K562 (cell line): ENCODE measurements around the gene MPZL1. TPM values are rescaled to one million over a fixed set of nuclear protein-coding genes. Genes with fewer than 3 reads are reported as not detected.

Source experiments
- CBFA2T2 ChIP-seq: fragments of 450-650 bp; conservative IDR thresholded peaks from 2 replicates; pipeline ENCODE4 v1.6.1; 2017; ENCODE audit warnings: mild to moderate bottlenecking
- CBX8 ChIP-seq: fragments of 200-600 bp; sonication (generic); IDR thresholded peaks from 2 replicates; pipeline ENCODE4 v1.6.1; 2012; ENCODE audit warnings: borderline replicate concordance, mixed run types, low read depth, mild to moderate bottlenecking, moderate library complexity, mixed read lengths, low read length, control low read depth, inconsistent platforms; ENCODE audit not compliant: poor library complexity, severe bottlenecking; ENCODE audit errors: extremely low read depth
- CREBBP ChIP-seq: IDR thresholded peaks from one replicate; pipeline ENCODE4 v1.6.1; 2012; ENCODE audit warnings: low read depth, mild to moderate bottlenecking, control low read depth, inconsistent platforms, low read length
- DMBX1 ChIP-seq: fragments of 250-450 bp; sonication (Bioruptor Pico); IDR thresholded peaks from 2 replicates; pipeline ENCODE4 v1.8.0; 2022; ENCODE audit warnings: inconsistent platforms, mild to moderate bottlenecking, moderate library complexity, borderline replicate concordance
- MYBL2 ChIP-seq, 2 experiments: fragments of 450-650 bp in 1 of 2; sonication (generic) in 1 of 2; formaldehyde crosslinking in 1 of 2; IDR thresholded peaks; 2 replicates each; pipeline versions ENCODE4 v1.6.1 to v1.8.1; 2017 to 2022; ENCODE audit warnings: borderline replicate concordance in 1 of 2, inconsistent platforms in 1 of 2, low read depth in 1 of 2, mild to moderate bottlenecking in 1 of 2, missing genetic modification reagents in 1 of 2, moderate library complexity in 1 of 2
- NEUROD1 ChIP-seq: fragments of 150-350 bp; IDR thresholded peaks from 2 replicates; pipeline ENCODE4 v1.6.1; 2014; ENCODE audit warnings: borderline replicate concordance, low read length, low read depth; ENCODE audit not compliant: partially characterized antibody
- SRSF3 ChIP-seq: fragments of 200-400 bp; formaldehyde crosslinking; IDR thresholded peaks from 2 replicates; pipeline ENCODE4 v1.6.1; 2016; ENCODE audit warnings: mild to moderate bottlenecking, low read length, moderate library complexity; ENCODE audit not compliant: insufficient read depth
- TCFL5 ChIP-seq: fragments of 250-450 bp; sonication (Bioruptor Pico); conservative IDR thresholded peaks from 2 replicates; pipeline ENCODE4 v1.6.1; 2021; ENCODE audit warnings: mild to moderate bottlenecking, moderate library complexity, matching md5 sums
- ZFPM2 ChIP-seq: fragments of 250-450 bp; sonication (Bioruptor Pico); IDR thresholded peaks from 2 replicates; pipeline ENCODE4 v1.5.1; 2022; ENCODE audit warnings: mild to moderate bottlenecking
- ZNF79 ChIP-seq: fragments of 250-450 bp; sonication (Bioruptor Pico); IDR thresholded peaks from 2 replicates; pipeline ENCODE4 v1.4.0; 2020; ENCODE audit warnings: low read depth, mild to moderate bottlenecking, moderate library complexity
- polyA plus RNA-seq, 8 experiments: library from polyadenylated mRNA; depleted of rRNA in 4 of 8; stranded (reverse) in 5 of 8; unstranded in 3 of 8; fragments of >200 nt; fragmentation: Nextera tagmentation in 2 of 8; fragmentation: Illumina TruSeq in 1 of 8; extraction: Ambion mirVana in 2 of 8; extraction: Trizol in 1 of 8; gene quantifications; 2 replicates each; pipeline versions ENCODE4 v1.2.1 to v1.2.3, GENCODE V29; 2011 to 2014; ENCODE audit warnings: inconsistent platforms in 1 of 8, missing spikeins in 1 of 8
- total RNA-seq, 7 experiments: library from RNA; depleted of rRNA in 6 of 7; stranded (reverse); fragments of >200 nt in 6 of 7; fragmentation: Illumina TruSeq in 2 of 7; extraction: Trizol in 2 of 7; gene quantifications; 2 replicates each; pipeline versions ENCODE4 v1.2.1 to v1.2.3, GENCODE V29; 2011 to 2021; ENCODE audit warnings: low replicate concordance in 1 of 7
- TF ChIP-seq, protein P1 (sequence below), 2 experiments: fragments of 450-650 bp; formaldehyde crosslinking in 1 of 2; IDR thresholded peaks; 2 replicates each; pipeline versions ENCODE4 v1.4.0 to v1.6.1; 2014 to 2020; ENCODE audit warnings: mild to moderate bottlenecking in 2 of 2, borderline replicate concordance in 1 of 2, low read depth in 1 of 2
- TF ChIP-seq, protein P2 (sequence below): IDR thresholded peaks from 2 replicates; pipeline ENCODE4 v1.6.1; 2011; ENCODE audit warnings: borderline replicate concordance, low read depth, mild to moderate bottlenecking, moderate library complexity, low read length; ENCODE audit not compliant: insufficient read depth, poor library complexity, severe bottlenecking
- TF ChIP-seq, protein P3 (sequence below): fragments of 250-450 bp; sonication (Bioruptor Pico); IDR thresholded peaks from 2 replicates; pipeline ENCODE4 v1.4.0; 2020; ENCODE audit warnings: mild to moderate bottlenecking

MPZL1 gene
- total and polyA plus RNA-seq, 9 of the 15 experiments (the other 6 are each of a cell fraction or from before 2014, with no cell fraction given): 14.5 to 153 (median 66.5) TPM

DNA sequence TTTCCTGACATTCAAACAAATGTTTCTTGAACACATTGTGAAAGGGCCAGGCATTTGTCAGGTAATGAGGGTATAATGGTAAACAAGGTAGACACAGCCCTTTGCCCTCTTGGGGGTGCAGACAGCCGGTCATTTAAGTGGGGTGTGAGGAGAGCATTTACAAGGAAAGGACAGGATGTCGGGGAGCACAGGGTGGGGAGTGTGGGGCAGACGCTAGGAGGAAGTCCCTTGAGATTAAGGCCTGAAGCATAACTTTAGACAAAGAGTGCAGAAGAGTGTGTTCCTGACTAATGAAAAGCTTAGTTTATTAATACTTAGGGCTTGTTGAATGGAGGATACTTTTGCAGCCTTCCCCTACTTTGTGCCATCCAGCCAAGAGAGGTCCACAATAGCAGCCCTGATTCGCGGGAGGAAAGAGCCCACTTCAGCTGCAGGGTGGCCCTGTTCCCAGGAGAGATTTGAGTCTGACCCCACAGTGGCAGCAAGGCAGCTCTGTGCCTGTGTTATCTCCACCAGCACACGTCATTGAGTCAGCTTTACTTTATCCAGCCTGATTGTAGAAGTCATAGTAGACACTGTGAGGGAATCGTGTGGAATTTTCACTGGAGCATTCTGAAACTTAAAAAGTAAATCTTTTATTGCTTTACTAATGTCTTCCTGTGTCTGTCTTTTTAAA lies 35.1 kb downstream of the MPZL1 start (continued):
- TF ChIP-seq, protein P1, sequence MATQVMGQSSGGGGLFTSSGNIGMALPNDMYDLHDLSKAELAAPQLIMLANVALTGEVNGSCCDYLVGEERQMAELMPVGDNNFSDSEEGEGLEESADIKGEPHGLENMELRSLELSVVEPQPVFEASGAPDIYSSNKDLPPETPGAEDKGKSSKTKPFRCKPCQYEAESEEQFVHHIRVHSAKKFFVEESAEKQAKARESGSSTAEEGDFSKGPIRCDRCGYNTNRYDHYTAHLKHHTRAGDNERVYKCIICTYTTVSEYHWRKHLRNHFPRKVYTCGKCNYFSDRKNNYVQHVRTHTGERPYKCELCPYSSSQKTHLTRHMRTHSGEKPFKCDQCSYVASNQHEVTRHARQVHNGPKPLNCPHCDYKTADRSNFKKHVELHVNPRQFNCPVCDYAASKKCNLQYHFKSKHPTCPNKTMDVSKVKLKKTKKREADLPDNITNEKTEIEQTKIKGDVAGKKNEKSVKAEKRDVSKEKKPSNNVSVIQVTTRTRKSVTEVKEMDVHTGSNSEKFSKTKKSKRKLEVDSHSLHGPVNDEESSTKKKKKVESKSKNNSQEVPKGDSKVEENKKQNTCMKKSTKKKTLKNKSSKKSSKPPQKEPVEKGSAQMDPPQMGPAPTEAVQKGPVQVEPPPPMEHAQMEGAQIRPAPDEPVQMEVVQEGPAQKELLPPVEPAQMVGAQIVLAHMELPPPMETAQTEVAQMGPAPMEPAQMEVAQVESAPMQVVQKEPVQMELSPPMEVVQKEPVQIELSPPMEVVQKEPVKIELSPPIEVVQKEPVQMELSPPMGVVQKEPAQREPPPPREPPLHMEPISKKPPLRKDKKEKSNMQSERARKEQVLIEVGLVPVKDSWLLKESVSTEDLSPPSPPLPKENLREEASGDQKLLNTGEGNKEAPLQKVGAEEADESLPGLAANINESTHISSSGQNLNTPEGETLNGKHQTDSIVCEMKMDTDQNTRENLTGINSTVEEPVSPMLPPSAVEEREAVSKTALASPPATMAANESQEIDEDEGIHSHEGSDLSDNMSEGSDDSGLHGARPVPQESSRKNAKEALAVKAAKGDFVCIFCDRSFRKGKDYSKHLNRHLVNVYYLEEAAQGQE (IDR thresholded peaks at IDR 0.05; ENCODE audit: borderline replicate concordance): no peak
- TF ChIP-seq, protein P1 (CRISPR knock-in tag; IDR thresholded peaks at IDR 0.05; ENCODE audit: low read depth): no peak
- TF ChIP-seq ZNF79 (CRISPR knock-in tag) (no peak), ZFPM2 (CRISPR knock-in tag) (no peak), MYBL2 (IDR thresholded peaks at IDR 0.05; ENCODE audit: low read depth) (no peak), MYBL2 (CRISPR knock-in tag; IDR thresholded peaks at IDR 0.05; ENCODE audit: borderline replicate concordance) (no peak), CBFA2T2 (peak; percentile 67), DMBX1 (CRISPR knock-in tag) (no peak), NEUROD1 (peak; percentile 61), CREBBP (no peak), CBX8 (no peak), SRSF3 (no peak), TCFL5 (CRISPR knock-in tag) (no peak)
- TF ChIP-seq, protein P2, sequence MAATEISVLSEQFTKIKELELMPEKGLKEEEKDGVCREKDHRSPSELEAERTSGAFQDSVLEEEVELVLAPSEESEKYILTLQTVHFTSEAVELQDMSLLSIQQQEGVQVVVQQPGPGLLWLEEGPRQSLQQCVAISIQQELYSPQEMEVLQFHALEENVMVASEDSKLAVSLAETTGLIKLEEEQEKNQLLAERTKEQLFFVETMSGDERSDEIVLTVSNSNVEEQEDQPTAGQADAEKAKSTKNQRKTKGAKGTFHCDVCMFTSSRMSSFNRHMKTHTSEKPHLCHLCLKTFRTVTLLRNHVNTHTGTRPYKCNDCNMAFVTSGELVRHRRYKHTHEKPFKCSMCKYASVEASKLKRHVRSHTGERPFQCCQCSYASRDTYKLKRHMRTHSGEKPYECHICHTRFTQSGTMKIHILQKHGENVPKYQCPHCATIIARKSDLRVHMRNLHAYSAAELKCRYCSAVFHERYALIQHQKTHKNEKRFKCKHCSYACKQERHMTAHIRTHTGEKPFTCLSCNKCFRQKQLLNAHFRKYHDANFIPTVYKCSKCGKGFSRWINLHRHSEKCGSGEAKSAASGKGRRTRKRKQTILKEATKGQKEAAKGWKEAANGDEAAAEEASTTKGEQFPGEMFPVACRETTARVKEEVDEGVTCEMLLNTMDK: no peak
- TF ChIP-seq, protein P3, sequence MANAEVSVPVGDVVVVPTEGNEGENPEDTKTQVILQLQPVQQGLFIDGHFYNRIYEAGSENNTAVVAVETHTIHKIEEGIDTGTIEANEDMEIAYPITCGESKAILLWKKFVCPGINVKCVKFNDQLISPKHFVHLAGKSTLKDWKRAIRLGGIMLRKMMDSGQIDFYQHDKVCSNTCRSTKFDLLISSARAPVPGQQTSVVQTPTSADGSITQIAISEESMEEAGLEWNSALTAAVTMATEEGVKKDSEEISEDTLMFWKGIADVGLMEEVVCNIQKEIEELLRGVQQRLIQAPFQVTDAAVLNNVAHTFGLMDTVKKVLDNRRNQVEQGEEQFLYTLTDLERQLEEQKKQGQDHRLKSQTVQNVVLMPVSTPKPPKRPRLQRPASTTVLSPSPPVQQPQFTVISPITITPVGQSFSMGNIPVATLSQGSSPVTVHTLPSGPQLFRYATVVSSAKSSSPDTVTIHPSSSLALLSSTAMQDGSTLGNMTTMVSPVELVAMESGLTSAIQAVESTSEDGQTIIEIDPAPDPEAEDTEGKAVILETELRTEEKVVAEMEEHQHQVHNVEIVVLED (CRISPR knock-in tag): no peak
